Measurements from ENCODE around the gene FNDC3B.

The FNDC3B gene

DNA sequence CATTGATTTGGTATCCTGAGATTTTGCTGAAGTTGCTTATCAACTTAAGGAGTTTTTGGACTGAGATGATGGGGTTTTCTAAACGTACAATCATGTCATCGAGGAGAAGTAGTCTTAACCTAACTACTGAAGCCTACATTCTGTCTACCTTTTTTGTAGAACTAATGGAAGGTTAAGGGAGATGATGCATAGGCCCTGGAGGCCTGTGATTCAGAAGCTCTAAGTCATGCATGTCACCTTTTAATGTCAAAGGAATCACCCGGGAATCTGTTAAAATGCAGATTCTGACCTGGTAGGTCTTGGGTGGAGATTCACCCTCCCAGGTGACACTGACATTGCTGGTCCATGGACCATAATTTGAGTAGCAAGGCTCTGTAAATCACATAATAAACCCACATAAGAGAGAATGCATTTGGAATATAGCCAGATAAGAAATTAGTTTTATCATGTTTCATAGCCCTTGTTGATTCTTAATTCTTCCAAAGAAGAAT lies 344.0 kb downstream of the FNDC3B start:
- no peak for DNase-seq

DNA sequence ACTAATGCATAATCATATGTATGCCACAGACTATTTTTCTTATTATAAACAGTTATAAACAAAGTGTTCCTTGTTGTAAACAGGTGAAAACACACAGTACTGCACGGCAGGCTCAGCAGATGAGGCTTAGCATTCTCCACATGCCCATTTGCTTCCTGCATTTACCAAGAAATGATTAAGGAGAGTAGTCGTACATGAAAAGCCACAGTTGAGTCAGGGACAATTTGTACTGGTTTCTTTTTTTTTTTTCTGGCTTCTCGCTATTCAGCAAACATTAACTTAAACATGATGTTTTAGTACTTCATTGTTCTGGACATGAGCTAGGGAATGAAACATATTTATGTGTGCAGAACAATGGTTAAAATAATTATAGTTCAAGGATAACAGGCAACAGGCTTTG lies 345.5 kb downstream of the FNDC3B start:
- DNase-seq: no peak

DNA sequence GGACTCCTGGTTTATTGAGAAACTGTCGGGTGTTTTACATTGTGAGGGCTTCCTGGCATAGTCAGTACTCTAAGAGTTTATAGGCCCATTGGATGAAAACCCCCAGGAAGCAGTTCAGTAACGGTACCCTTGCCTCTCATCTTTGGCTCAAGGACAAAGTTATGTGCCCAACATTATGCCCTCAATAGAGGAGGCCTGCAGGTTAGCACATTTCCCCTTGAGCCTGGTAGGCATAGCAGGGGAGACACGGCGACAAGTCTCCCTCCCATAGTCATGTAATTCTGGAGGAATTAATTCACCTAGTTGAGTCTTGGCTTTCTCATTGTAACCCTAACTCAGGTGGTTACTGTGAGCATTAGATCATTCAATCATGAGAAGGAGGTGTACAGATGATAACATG lies 348.4 kb downstream of the FNDC3B start:
- no peak for DNase-seq

GRCh38 chr3:172388412-172389078 lies 349.2 kb downstream of the FNDC3B start:
- DNase-seq: no peak

- no peak for DNase-seq
Observed at GRCh38 chr3:172390792-172391191, 351.4 kb downstream of the FNDC3B start.

- DNase-seq: no peak
Observed at GRCh38 chr3:172391592-172392302, 352.4 kb downstream of the FNDC3B start.

GRCh38 chr3:172394692-172395091 lies 355.3 kb downstream of the FNDC3B start:
- DNase-seq: no peak

DNA sequence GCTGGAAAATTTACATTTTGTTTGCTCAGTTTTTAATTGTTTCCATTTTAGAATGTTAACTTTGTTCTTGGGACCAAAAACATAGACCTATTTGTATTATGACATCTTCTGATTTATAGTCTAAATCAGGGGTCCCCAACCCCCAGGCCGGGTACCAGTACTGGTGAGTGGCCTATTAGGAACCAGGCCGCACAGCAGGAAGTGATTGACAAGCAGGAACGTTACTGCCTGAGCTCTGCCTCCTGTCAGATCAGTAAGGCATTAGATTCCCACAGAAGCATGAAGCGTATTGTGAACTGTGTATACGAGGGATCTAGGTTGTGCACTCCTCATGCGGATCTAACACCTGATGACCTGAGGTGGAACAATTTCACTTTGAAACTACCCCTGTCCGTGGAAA lies 357.0 kb downstream of the FNDC3B start:
- DNase-seq: no peak

DNA sequence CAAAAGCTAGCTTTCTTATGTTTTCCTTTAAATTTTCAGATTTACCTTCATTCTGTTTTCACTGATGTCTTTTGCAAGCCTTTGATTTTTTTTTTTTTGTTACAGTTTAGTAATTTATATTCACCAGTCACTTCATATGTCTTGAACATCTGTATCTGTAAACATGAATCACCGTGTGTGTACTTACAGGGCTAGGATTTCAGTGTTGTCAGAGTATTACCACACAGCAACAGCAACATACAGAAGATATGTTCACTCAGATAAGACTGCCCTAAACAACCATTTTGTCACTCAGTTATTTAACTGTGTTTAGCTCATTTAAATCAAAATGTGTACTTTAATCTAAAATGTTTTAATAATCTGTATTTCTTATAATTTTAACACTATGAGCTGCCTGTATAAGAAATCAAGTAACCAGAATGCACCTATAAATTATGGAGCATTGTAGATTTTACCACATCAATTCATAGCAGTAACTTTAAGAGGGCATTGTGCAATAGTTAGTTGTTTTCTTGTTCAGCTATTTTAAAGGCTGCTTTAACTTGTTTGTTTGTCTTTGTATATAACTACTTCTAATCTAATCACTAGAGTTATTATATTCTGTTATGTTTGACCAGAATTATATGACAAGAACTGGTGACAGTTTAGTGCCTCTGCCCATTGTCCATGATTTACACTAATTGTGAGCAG lies 358.5 kb downstream of the FNDC3B start:
- DNase-seq: no peak

- DNase-seq: no peak
Observed at GRCh38 chr3:172398484-172398883, 359.1 kb downstream of the FNDC3B start.

GRCh38 chr3:172402090-172402489 lies 362.7 kb downstream of the FNDC3B start:
- DNase-seq: no peak

GRCh38 chr3:172402892-172403643 lies 363.7 kb downstream of the FNDC3B start:
- no peak for DNase-seq

- no peak for DNase-seq
Observed at GRCh38 chr3:172404237-172404962, 365.0 kb downstream of the FNDC3B start.

GRCh38 chr3:172405914-172406313 lies 366.5 kb downstream of the FNDC3B start:
- DNase-seq: no peak

DNA sequence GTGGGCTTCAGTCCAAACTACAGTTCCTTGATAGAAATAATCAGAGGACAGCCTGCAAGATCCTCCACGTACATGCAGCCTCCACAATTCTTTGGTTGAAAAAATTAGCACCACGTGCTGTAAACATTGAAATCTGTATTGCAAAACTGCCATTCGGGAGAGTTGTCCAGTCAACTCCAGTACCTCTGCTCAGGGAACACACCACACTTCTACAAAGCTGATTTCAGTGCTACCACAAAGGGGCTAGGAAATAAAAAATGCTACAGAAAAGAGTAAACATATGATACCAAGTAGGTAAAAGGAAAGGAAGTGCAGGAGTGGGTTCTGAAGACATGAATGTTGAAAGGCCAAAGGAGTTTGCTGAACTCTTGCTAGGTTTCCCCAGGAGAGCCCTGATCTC lies 368.5 kb downstream of the FNDC3B start:
- no peak for DNase-seq

- no peak for DNase-seq
Observed at GRCh38 chr3:172410702-172411477, 371.5 kb downstream of the FNDC3B start.

DNA sequence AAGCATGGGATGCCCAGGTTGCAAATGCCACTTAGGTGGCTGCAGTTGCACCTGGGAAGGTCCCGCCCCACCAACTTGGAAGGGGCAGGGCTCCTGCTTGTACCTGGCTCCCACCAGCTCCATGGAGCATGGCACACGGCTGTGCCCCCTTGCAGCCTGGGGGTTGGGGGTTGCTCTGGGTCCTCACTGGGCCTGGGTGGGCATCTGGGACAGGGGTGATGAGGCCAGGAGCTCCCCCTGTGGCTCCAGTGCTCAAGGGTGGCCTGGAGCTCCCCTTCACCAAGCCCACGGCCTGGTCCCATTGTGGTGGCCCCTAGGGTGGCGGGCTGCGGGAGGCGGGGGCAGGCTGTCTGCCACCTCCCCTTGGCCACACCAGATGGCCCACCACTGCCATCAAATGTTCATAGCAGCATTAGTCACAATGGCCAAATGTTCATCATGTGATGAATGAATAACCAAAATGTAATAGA lies 372.1 kb downstream of the FNDC3B start:
- no peak for DNase-seq

- no peak for DNase-seq
Observed at GRCh38 chr3:172415323-172415722, 375.9 kb downstream of the FNDC3B start.

- DNase-seq: no peak
Observed at GRCh38 chr3:172437713-172438112, 398.3 kb downstream of the FNDC3B start.

DNA sequence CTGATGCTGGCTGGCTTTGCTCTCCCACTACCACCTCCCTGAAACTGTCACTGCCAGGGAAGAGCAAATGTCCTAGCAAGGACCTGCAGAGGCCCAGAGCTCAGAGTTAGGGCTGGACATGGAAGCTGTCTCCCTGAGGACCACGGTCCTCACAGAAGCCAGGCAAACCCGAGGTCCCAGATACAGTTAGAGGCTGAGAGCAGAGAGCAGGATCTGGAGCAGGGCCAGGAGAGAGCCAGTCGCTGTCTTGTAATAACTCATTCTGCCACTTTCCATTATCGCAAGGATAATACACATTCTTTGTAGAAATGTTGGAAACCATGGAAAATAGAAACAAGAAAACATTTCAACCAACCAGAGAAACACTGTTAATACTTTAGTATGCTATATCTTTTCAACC lies 398.8 kb downstream of the FNDC3B start:
- no peak for DNase-seq

DNA sequence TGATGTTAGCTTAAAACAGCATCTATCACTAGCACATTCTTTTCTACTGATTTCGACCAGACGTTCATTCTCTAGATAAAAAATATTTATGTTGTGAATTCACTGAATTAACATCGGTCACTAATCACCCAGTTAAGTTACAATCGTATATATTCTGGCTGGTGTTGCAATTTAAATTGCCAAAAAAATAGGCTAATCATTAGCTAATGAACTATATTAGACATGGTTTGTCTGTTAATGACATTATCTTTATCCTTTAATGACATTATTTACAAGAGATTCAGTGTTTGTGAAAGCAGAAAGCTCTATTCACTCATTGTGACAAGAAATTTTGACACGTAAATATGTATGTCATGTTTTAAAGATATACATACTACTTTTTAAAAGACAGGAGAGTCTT lies 402.2 kb downstream of the FNDC3B start:
- DNase-seq: no peak

DNA sequence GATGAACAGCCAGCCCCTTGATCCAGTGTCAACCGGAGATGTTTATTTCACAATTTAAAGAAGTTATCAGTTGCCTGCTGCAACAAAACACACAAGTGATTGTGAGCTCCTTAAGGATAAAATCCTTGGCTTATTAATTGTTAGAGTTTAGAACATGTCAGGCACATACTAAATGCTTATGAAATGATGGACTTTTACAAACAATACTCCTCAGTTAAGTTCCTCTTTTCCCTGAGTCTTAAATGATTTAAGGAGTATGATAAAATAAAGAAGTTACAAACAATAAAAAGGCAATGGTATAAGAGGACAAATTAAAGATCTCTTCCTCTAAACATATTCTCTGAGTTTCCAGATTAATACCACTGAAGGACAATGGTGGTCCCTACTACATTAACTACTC lies 403.2 kb downstream of the FNDC3B start:
- no peak for DNase-seq
